Measurements from ENCODE around the gene PRPF31. TPM values are rescaled to one million over a fixed set of nuclear protein-coding genes. Genes with fewer than 3 reads are reported as not detected.

Gene PRPF31
- total and polyA plus RNA-seq, 2 of the 4 experiments (the other 2 are of a cell fraction) = 65.4 to 66.1 TPM

DNA sequence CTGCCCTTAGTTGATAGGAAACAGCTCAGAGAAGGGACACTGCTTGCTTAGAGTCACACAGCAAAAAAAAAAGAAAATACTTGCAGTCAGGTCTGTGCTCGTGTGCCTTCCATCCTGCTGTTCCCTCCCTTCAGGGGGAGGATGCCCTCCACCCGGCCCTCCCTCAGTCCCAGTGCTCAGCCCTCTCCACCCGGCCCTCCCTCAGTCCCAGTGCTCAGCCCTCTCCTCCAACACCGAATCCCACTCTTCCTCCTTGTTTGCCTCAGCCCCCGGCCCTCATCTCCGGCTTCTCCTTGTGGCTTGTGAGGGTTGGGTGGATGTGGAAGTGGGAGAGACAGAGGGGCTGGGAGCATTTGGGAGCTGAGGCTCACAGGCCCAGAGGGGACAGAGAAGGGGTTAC is 5.9 kb upstream of the PRPF31 start:
- Histone ChIP-seq H3K27me3 (ENCODE audit: control insufficient read depth, insufficient read depth, low read length) (no peaks in the 10 kb centered on the region), H3K14ac (replicated peaks; ENCODE audit: low read depth, low read length) (no peak overlapping the region), H2AK5ac (ENCODE audit: low read depth, low read length) (no peak overlapping the region), H3K9me1 (ENCODE audit: insufficient read depth, low read length) (no peaks in the 10 kb centered on the region), H3K56ac (ENCODE audit: extremely low read depth, insufficient read depth, low read length) (no peak overlapping the region), H3K36me3 (ENCODE audit: control insufficient read depth, insufficient read depth, low read length) (peaks cover 51% of the 10 kb centered on the region), H3K79me1 (ENCODE audit: low read depth in 1 of 2, low read length in 2 of 2) (peaks cover 10 to 41% of the 10 kb centered on the region in 2 experiments; a peak in 3 of 4 replicates), H3K9me3 (ENCODE audit: control insufficient read depth, insufficient read depth, low read length) (no peaks in the 10 kb centered on the region), H4K91ac (ENCODE audit: insufficient read depth, low read depth, low read length) (no peak overlapping the region), H3K18ac (ENCODE audit: low read depth, low read length) (no peak overlapping the region), H2BK5ac (ENCODE audit: low read depth, low read length, poor library complexity, severe bottlenecking) (no peak overlapping the region), H4K8ac (ENCODE audit: low read depth in 2 of 2, low read length in 2 of 2) (no peak overlapping the region), H3K9ac (ENCODE audit: low read depth, low read length) (no peak overlapping the region), H2AK9ac (replicated peaks; ENCODE audit: low read depth, low read length, poor library complexity) (no peak overlapping the region), H3K4me3 (ENCODE audit: insufficient read depth, low read depth, low read length) (no peak overlapping the region), H2AFZ (replicated peaks; ENCODE audit: low read length, poor library complexity) (no peak overlapping the region), H2BK20ac (ENCODE audit: low read depth, low read length) (no peak overlapping the region), H3K27ac (ENCODE audit: insufficient read depth, low read length) (no peak overlapping the region), H3K23ac (ENCODE audit: low read depth, low read length) (no peak overlapping the region), H2BK15ac (ENCODE audit: low read depth, low read length) (no peak overlapping the region), H4K20me1 (ENCODE audit: insufficient read depth, low read length) (peaks cover 4% of the 10 kb centered on the region; the same call in 1 of the 2 replicates), H2BK120ac (ENCODE audit: low read depth, low read length) (no peak overlapping the region), H3K4ac (ENCODE audit: low read depth, low read length) (no peak overlapping the region), H3K4me2 (ENCODE audit: low read depth, low read length) (no peak overlapping the region), H4K5ac (ENCODE audit: low read depth, low read length) (no peak overlapping the region), H3K4me1 (ENCODE audit: control insufficient read depth, insufficient read depth, low read length) (peaks cover 6% of the 10 kb centered on the region)
- 75% methylated on average over 1 of the region's 6 CpGs; no CpG with 5 or more reads in 1 of the 2 experiments for WGBS, 2 experiments (ENCODE audit: extremely low coverage in 2 of 2, insufficient read length in 1 of 2)
- TF ChIP-seq CEBPB (IDR thresholded peaks at IDR 0.05; ENCODE audit: low read depth, low read length) (no peak), SMC3 (IDR thresholded peaks at IDR 0.05; ENCODE audit: low read depth, low read length) (no peak)
- ATAC-seq (ENCODE audit: low read depth) (no peak), DNase-seq (no peak)
- no TSS peak for BruUV-seq (replicated peaks)
- in situ Hi-C loops (cut with MboI; ENCODE audit: low sequenced_read_pairs) = loop anchor here (25.0 kb wide), 1 partner anchor 353 kb away; the partner anchor contains the start of genes CDC42EP5 and LENG9
- POLR2A ChIA-PET (ENCODE audit: unreplicated experiment) = interaction anchor here (0.9 kb wide), 1 partner anchor 27 kb away, joined by 3 read pairs; no protein-coding TSS in a partner anchor
- CTCF ChIA-PET = no interaction called here
- intact Hi-C loops (cut with micrococcal nuclease) = loop anchor here (10.0 kb wide), 1 partner anchor 245 kb away; the partner anchor contains the start of gene MYADM
- dilution Hi-C loops (cut with HindIII; ENCODE audit: low sequenced_read_pairs, unreplicated experiment) = no loop called here
